Activated CD4-positive, alpha-beta T cell treated with anti-CD3 and anti-CD28 coated beads for 24 hours (primary cell): ENCODE results near the gene CS.
"Not testable (repeated sequence)": the region's sequence is repeated elsewhere in the genome, so short reads cannot be mapped to it uniquely, and the experiment has no call there.

Experiments used
- DNase-seq, 2 donors: peaks; one replicate each; pipeline ENCODE4 v3.0.0-alpha.2; 2020; ENCODE audit warnings: low read depth in 2 of 2

The CS gene

DNA sequence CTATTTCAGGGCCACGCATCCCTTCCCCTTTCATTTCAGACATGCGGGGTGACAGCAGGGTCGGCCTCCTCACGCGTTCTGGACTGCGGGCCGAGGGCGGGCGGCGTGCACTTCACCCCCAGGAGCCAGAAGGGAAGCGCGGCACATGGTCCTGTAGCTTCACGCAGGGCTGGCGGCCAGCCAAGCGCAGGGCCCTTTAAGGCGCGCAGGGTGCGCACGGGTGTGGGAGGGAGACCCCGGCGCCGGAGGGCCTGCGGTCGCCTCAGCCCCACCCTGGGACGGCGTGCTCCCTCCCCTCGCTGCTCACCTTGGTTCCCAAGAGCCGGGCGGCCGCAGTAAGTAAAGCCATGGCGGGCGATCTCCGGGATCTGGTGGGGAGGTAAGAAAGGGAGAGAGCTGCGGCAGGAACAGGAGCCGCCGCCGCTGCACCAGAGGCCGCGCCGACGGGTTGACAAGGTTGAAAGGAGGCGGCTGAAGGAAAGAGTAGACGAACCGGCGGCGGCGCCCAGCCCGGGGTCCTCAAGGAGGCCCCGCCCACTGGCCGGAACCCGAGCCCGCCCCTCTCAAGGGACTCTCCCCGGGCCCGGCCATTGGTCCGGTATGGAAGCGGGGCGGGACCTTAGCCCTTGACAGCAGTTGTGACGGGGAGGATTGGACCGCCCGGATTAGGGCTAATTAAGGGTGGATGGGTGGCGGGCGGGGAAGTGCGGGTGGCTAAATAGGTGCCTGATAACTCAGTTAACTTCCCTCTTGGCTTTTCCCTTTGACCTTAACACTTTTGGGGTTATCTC, at the start of gene CS:
Gene CS, minus strand, starts transcription at position 478 of the 791 bp plus-strand sequence. Its CDS starts 129 bp downstream, at position 349.
- peak; percentile 97 to 99 for DNase-seq

DNA sequence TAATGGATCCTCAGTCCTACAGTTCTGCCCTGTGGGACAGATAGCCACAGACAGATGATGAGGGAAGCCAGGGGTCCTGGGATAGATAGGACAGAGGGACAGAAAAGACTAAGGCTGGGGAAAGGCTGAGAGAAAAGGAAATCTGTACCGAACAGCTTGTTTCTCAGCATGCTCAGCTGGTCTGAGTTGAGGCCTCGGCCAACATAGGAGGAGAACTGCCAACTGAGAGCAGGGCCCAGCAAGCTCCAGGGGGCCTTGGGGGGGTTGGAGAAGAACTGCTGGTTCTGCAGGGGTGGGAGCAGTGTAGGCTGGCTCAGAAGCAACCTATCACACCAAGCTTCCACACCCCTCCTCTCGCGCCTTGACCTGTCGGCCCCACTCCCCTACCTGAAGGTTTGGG, 48.6 kb upstream of the CS start:
- no peak for DNase-seq

DNA sequence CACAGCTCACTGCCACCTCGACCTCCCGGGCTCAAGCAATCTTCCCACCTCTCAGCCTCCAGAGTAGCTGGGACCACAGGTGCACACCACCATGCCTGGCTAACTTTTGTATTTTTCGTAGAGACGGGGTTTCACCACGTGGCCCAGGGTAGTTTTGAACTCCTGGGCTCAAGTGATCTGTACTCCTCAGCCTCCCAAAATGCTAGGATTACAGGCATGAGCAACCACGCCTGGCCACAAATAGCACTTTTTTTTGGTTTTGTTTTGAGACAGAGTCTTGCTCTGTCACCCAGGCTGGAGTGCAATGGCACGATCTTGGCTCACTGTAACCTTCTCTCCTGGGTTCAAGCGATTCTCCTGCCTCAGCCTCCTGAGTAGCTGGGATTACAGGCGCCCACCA, 47.1 kb upstream of the CS start:
- not testable (repeated sequence) for DNase-seq

DNA sequence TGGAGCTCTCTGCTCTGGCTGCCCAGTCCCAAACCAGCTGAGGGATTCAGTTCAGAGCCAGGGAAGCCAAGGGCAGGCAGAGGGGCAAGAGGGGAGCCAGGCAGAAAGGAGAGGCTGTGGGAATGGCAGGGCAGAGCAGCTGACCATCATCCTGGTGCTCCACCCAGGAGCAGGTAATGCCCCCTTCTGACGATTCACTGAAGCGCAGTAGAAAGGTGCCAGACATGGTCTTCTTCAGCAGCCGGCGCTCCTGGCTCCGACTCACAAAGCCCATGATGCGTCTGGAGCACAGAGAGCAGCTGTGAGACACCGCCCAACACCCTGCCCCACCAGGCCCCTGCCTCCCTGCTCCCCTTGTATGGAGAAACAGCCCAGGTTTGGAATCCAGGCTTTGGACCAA, 46.5 kb upstream of the CS start:
- DNase-seq: no peak

DNA sequence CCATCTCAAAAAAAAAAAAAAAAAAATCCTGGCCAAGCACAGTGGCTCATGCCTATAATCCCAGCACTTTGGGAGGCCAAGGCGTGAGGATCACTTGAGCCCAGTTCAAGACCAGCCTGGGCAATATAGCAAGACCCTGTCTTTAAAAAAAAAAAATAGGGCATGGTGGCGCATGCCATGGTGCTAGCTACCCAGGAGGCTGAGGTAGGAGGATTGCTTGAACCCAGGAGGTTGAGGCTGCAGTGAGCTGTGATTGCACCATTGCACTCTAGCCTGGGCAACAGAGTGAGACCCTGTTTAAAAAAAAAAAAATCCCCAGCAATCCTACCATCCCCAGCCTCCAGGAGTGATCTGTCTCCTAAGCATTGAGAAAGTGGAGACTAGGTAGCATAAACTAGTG, 42.2 kb upstream of the CS start:
- DNase-seq: not testable (repeated sequence)

DNA sequence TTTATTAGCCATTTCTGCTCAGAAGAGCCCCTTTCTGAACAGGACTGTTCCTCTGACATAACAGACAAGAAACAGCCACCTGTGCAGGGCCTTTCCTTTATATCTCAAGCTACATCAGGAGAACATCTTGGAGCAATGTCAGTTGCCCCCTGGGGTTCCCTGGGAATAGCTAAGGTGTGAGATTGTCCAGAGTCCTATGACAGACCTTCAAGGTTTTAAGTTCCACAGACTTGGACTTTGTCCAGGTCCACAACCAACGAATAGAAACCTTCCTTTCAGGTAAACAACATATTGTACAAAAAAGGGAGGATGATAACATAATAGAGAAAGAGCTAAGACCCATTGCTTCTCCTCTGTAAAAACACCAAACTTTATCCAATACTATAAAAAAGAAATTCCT, 41.5 kb upstream of the CS start:
- no peak for DNase-seq

DNA sequence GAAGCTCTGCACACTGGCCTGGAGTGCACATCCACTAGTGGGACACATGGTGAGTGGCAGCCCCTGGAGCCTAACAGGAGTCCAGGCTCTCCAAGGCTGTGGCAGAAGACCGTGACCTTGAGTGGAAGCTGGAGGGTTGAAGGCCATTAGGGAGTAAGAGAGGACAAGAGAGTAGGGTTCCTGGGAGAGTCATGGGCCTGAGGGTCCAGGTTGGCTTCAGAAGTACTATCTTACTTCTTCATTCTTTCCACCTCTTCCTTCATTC, 39.0 kb upstream of the CS start:
- no peak for DNase-seq

DNA sequence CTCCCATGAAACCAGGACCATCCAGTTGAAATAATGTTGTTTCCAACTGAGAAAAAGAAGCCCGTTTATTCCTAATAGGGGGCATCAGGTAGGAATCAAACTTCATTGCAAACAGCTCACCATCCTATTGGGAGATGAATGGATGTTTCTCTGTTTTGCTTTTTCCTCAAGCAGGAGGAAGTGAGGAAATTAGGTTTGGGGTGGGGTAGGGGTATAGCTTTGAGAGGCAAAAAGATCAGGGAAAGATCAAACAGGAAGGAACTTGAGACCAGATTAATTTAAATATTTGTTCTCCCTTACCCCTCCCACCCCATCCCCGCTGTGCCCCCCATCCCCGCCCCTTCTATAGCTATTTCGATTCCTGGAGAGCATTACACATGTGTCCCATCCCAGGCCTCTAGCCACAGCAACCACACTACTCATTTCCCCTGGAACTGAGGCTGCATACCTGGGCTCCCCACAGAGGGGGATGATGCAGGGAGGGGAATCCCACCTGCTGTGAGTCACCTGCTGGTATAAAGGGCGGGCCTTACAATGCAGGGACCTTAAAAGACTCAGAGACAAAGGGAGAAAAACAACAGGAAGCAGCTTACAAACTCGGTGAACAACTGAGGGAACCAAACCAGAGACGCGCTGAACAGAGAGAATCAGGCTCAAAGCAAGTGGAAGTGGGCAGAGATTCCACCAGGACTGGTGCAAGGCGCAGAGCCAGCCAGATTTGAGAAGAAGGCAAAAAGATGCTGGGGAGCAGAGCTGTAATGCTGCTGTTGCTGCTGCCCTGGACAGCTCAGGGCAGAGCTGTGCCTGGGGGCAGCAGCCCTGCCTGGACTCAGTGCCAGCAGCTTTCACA, 38.4 kb upstream of the CS start, which contains the start of gene IL23A:
Gene IL23A, plus strand, starts transcription at position 577 of the 850 bp plus-strand sequence. Its CDS starts 161 bp downstream, at position 738.
- DNase-seq: peak; percentile 74 to 78

DNA sequence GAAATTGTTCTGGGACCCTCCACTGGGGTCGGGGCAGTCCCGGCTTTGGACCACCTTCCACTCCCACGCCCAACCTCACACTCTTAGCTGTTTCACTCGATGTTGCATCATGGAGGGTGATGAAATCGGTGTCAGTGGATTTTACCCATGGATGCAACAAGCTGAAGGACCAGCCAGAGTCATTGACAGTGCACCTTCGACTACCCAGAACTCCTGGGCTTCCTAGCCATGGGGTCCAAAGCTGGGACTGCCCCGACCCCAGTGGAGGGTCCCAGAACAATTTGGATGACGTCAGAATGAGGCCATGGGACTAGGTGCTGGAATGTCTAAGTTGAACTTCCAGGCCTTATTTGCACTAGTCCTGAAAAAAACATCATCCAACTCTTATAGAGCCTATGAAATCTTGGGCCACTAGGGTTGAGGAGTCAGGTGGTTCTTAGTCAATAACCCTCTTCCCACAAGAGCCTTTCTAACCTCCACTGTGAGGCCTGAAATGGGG, 37.7 kb upstream of the CS start:
- DNase-seq: no peak

DNA sequence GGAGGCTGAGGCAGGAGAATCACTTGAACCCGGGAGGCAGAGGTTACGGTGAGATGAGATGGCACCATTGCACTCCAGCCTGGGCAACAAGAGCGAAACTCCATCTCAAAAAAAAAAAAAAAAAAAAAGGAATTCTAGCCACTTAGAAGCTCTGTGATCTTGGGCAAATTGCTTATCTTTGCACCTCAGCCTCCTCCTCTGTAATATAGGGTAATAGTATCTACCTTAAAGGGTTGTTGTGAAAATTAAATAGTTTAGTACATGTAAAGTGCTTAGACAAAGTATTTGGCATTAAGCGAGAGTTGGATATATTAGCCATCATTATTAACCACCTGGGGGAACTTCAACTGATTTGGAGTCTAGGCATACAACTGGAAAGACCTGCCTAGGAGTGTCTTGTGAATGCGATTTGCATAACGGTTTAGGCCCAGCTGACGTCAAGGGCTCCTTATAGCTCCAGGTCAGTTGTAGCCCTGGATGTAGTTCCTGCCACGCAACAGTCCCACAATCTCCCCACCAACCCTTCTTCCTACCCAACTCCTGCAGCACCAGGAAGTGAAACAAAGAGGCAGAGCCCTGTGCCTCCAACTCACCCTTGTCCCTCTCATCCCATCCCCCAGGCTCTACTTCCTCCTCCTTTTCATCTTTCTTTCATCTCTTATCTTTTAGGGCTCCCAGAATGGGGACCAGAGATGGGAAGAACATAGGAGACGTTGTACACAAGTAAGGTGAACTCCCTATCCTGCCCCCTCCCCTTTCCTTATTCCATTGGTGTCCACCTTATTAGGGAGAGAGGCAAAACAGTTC, 36.4 kb upstream of the CS start:
- no peak for DNase-seq

DNA sequence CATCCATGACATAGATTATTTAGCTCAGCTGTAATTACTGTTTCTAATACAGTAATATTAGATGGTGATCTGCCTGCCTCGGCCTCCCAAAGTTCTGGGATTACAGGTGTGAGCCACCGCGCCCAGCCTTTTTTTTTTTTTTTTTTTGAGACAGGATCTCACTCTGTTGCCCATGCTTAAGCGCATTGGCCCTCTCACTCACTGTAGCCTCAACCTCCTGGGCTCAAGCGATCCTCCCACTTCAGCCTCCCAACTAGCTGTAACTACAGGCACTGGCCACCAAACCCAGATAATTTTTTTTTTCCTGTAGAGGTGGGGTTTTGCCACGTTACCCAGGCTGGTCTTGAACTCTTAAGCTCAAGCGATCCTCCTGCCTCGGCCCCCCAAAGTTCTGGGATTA, 35.4 kb upstream of the CS start:
- not testable (repeated sequence) for DNase-seq

DNA sequence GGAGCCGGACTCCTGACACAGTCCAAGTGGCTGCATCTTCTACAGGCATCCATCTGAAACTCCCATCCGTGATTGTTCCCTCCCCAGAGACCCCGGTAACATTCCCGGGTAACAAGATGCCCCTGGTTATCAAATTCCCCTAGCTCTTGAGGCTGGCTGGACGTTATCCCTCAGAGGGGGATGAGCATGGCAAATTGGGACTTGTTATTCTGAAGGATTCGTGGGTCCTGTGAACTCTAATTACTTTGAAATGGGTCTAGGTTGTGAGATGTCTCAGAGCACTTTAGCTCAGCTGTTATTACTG, 34.3 kb upstream of the CS start:
- no peak for DNase-seq

DNA sequence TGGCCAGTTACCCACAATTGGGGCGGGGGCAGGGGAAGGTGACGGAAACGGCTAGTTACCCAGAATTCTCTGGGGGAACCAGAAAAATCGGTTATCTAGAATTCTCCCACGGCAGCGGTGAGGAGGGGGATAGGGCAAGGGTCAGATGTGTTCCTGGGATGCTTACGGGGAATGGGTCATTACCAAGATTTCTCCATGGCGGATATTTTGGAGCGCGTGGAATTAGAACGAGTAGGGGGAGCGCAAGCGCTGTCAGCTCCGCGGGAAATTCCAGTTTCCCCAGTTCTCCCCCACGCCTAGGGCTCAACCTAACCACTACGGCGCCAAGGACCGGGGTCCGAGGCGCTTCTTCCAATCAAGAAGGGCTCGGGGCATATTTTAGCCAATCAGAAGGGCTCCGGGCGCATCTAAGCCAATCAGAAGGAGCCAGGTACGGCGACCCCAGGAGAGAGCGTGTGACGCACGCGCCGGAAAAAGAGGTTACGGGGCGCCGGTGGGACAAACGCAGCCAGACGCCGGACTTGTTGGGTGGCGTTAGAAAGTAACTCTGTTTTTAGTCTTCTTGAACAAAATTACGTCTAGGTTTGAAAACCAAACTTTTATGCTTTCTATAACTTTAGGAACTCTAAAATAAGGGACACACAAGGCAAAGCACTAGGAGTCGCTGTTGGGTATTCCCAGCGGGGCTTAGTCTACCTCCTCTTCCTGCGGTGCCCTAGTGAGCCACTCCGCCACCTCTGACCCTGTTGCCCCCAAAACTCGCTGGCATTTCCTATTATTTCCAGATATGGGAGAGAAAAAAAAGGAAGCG, 33.8 kb upstream of the CS start, which contains the start of gene PAN2:
Gene PAN2, minus strand, starts transcription at position 322 of the 811 bp plus-strand sequence. CDS start 906 bp downstream, outside the sequence.
- peak; percentile 84 to 85 for DNase-seq

DNA sequence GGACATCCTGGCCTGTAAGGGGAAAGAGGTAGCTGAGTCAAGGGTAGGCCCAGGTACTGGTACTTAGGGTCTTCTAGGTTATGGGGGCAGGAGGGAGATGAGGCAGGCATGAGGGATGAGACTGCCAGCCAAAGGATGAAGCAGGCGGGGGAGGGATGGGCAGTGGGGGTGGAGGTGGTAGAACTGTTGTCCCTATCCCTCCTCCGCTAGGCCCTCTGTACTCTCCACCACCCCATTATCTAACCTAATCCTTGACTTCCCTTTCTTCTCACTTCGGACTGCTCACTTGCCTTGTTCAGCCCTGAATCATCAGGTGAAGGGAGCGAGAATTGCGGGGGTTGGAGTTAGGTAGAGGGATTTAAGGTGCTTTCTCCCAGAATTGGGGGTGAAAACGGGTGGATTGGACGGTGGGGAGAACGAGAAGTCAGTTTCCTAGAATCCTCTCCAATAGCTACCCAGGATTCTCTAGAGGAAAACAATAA, 33.1 kb upstream of the CS start:
- no peak for DNase-seq

DNA sequence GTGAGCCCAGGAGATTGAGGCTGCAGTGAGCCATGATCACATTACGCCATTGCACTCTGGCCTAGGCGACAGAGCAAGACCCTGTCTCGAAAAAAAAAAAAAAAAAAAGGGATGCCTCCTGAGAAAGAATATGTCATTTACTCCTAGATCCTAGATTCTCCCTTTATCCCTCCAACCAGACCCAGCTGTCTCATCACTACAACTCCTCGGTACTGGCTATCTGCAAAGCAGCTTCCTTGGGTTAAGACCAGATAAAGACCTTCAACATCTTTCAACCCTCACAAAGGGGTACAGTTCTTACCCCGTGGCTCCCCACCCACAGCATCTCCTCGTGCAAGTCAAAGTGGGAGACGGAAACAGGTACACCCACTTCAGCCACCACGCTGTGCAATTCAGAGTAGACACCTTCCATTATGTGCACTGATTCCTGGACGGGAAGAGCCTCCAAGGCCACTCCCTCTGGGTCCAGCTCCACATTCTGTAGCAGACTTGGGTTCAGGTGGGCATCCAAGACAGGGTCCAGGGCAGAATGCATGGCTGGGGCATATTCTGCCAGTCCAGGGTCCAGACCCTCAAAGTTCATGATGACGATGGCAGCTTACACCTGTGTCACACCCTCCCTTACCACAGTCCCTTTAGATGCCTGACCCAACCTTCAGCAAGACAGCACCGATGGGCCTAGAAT, 32.5 kb upstream of the CS start:
- DNase-seq: no peak

DNA sequence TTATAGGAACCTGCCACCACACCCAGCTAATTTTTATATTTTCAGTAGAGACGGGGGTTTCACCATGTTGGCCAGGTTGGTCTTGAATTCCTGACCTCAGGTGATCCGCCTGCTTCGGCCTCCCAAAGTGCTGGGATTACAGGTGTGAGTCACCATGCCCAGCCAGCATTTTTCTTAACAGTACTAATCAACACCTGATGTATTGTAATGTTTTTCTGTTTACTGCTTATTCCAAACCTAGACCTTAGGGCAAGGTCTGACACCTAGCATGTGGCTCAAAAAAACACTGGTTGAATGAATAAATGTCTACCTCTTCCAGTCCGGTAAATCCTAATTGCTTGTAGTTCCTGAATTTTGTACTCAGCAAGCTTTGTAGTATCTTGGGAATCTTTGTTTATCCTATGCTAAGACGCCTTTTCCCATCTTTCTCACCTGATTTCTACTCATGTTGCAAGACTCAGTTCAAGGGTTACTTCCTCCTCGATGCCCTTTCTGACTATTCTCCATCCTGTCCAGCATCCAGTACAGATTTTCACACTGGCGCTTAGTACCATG, 30.9 kb upstream of the CS start:
- DNase-seq: no peak

DNA sequence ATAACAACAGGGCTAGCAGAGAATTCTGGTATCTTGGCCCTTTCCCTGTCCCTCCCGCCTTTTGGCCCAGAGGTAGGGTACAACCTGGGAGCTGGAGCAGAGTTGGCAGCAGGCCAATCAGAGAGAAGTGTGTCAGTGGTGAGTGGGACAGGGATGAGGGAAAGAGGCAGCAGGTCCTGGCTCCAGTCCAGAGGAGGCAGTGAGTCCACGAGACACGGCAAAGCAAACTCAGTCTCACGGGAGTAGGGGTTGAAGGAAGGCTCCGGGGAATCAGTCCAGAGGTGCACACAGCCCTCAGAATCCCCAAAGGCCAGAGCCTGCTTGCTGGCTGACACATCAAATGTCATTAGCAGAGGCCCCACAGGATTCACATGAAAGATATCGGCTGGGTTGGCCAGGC, 26.4 kb upstream of the CS start:
- DNase-seq: no peak

DNA sequence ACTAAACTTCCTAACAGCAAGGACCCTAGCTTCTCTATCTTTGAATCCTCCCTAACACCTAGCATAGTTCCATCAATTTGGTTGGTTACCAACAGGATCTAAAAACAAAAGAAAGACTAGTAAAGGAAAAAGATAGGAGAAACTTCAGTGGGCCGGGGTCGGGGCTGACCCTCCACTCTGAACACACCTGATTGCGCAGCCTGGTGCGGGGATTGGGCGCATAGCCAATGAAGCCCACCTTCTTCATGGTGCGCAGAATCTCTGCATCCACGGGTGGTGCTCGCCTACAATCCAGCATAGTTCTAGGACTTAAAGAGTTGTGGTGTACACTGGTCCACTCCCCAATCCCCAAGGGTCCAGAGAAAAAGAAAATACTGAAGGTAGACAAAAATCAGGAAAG, 26.0 kb upstream of the CS start:
- DNase-seq: no peak

DNA sequence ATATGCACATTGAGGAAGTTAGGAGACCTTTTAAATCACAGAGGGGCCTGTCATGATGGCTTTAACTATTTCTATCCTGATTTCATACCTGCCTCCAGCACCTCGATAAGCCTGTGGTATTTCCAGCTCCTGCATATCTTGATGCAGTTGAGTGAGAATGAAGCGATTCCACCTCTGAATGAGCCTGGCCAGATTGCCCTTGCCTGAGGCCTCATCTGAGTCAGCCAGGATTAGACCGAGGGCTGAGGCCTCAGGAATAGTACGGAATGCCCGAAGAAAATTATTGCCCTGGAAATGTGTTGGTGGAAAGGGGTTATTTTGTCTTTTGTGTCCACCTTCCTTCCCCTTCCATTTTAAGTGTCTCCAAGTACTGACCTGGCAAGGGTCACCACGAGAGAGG, 24.1 kb upstream of the CS start:
- no peak for DNase-seq

DNA sequence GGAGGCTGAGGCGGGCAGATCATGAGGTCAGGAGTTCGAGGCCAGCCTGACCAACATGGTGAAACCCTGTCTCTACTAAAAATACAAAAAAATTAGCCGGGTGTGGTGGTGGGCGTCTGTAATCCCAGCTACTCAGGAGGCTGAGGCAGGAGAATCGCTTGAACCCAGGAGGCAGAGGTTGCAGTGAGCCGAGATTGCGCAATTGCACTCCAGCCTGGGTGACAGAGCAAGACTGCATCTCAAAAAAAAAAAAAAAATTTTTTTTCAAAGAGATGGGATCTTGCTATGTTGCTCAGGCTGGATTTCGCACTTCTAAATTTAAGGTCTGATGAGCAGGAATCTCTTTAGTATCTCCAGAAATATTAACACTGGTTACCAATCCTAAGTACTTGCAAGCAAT, 21.5 kb upstream of the CS start:
- DNase-seq: not testable (repeated sequence)
